WTC11 (cell line): ENCODE measurements around the gene SDF2. TPM values are rescaled to one million over a fixed set of nuclear protein-coding genes. Genes with fewer than 3 reads are reported as not detected.
A peak's percentile ranks its signal among the peaks of the same experiment; 100 is the strongest.

ENCODE experiments used
- ATAC-seq: fragments of 200-7000 bp; cut with Tn5 transposase; 2 replicates; pipeline ENCODE4 v1.10.0; 2021; ENCODE audit warnings: mild to moderate bottlenecking, moderate library complexity
- CTCF ChIA-PET: fragments of 300-600 bp; sonication (Branson Sonifier 250); formaldehyde crosslinking; loops from one replicate; lab custom pipeline; 2021; ENCODE audit warnings: antibody characterized with exemption; lab: Charles Lee
- POLR2A ChIA-PET: fragments of 350-600 bp; sonication (Branson Sonifier 250); formaldehyde crosslinking; loops from one replicate; lab custom pipeline; 2021; ENCODE audit warnings: antibody characterized with exemption; lab: Charles Lee
- DNase-seq: peaks from one replicate; pipeline ENCODE4 v3.0.0; 2021; ENCODE audit warnings: low spot score
- H3K27ac Mint-ChIP-seq: 2 replicates; pipeline ENCODE4 v1.8.0; 2021; ENCODE audit warnings: mixed read lengths
- H3K27me3 Mint-ChIP-seq: 2 replicates; pipeline ENCODE4 v1.8.0; 2021; ENCODE audit warnings: low read depth, mild to moderate bottlenecking, moderate library complexity, mixed read lengths
- H3K36me3 Mint-ChIP-seq: 2 replicates; pipeline ENCODE4 v1.8.0; 2021; ENCODE audit warnings: mixed read lengths
- H3K4me1 Mint-ChIP-seq: 2 replicates; pipeline ENCODE4 v1.8.0; 2022; ENCODE audit warnings: mixed read lengths
- H3K4me3 Mint-ChIP-seq: 2 replicates; pipeline ENCODE4 v1.8.0; 2021; ENCODE audit warnings: mild to moderate bottlenecking, moderate library complexity, mixed read lengths
- H3K9me3 Mint-ChIP-seq: 2 replicates; pipeline ENCODE4 v1.8.0; 2021; ENCODE audit warnings: mixed read lengths
- FOXP1 ChIP-seq: sonication (generic); formaldehyde crosslinking; IDR thresholded peaks from 2 replicates; pipeline ENCODE4 v1.8.0; 2022; ENCODE audit warnings: missing genetic modification reagents, mild to moderate bottlenecking, moderate library complexity, borderline replicate concordance
- GRHL2 ChIP-seq: fragments of 250-450 bp; sonication (Bioruptor Pico); IDR thresholded peaks from 2 replicates; pipeline ENCODE4 v1.8.0; 2022; ENCODE audit warnings: mild to moderate bottlenecking, moderate library complexity; ENCODE audit not compliant: insufficient replicate concordance, severe bottlenecking
- IRF2 ChIP-seq: sonication (generic); formaldehyde crosslinking; IDR thresholded peaks from 2 replicates; pipeline ENCODE4 v1.8.0; 2022; ENCODE audit warnings: low read depth, missing genetic modification reagents, borderline replicate concordance
- JAZF1 ChIP-seq: fragments of 250-450 bp; sonication (Bioruptor Pico); IDR thresholded peaks from 2 replicates; pipeline ENCODE4 v1.9.0; 2021; ENCODE audit warnings: moderate library complexity, mild to moderate bottlenecking, inconsistent platforms
- JUN ChIP-seq: sonication (generic); formaldehyde crosslinking; IDR thresholded peaks from 2 replicates; pipeline ENCODE4 v1.8.0; 2023; ENCODE audit warnings: mild to moderate bottlenecking, missing genetic modification reagents
- KAT7 ChIP-seq: sonication (generic); formaldehyde crosslinking; IDR thresholded peaks from 2 replicates; pipeline ENCODE4 v1.8.1; 2023; ENCODE audit warnings: missing genetic modification reagents, mild to moderate bottlenecking, borderline replicate concordance
- NFE2L1 ChIP-seq: sonication (generic); formaldehyde crosslinking; IDR thresholded peaks from 2 replicates; pipeline ENCODE4 v1.8.1; 2023; ENCODE audit warnings: missing genetic modification reagents
- NR2C2 ChIP-seq: sonication (generic); formaldehyde crosslinking; IDR thresholded peaks from 2 replicates; pipeline ENCODE4 v1.8.0; 2022; ENCODE audit warnings: mild to moderate bottlenecking, missing genetic modification reagents
- SMAD4 ChIP-seq: sonication (generic); formaldehyde crosslinking; IDR thresholded peaks from 2 replicates; pipeline ENCODE4 v1.8.0; 2022; ENCODE audit warnings: mild to moderate bottlenecking, missing genetic modification reagents
- TCF7 ChIP-seq: sonication (generic); formaldehyde crosslinking; IDR thresholded peaks from 2 replicates; pipeline ENCODE4 v1.8.0; 2022; ENCODE audit warnings: mild to moderate bottlenecking, low read depth, missing genetic modification reagents, moderate library complexity
- TEAD4 ChIP-seq: sonication (generic); formaldehyde crosslinking; IDR thresholded peaks from 2 replicates; pipeline ENCODE4 v1.8.0; 2022; ENCODE audit warnings: mild to moderate bottlenecking, missing genetic modification reagents
- ZBTB21 ChIP-seq: sonication (generic); formaldehyde crosslinking; IDR thresholded peaks from 2 replicates; pipeline ENCODE4 v1.8.1; 2023; ENCODE audit warnings: mild to moderate bottlenecking, missing genetic modification reagents, borderline replicate concordance
- ZNF121 ChIP-seq: sonication (generic); formaldehyde crosslinking; IDR thresholded peaks from 2 replicates; pipeline ENCODE4 v1.8.0; 2023; ENCODE audit warnings: missing genetic modification reagents
- total RNA-seq: library from RNA; stranded (reverse); gene quantifications from 3 replicates; pipeline ENCODE4 v1.2.3, GENCODE V29; 2021
- TF ChIP-seq, protein P1 (sequence below): sonication (generic); formaldehyde crosslinking; IDR thresholded peaks from 2 replicates; pipeline ENCODE4 v1.8.0; 2022; ENCODE audit warnings: mild to moderate bottlenecking, missing genetic modification reagents
- TF ChIP-seq, protein P2 (sequence below): sonication (generic); formaldehyde crosslinking; conservative IDR thresholded peaks from 2 replicates; pipeline ENCODE4 v1.8.1; 2023; ENCODE audit warnings: mild to moderate bottlenecking, low read depth, missing genetic modification reagents, moderate library complexity
- TF ChIP-seq, protein P3 (sequence below): sonication (generic); formaldehyde crosslinking; IDR thresholded peaks from 2 replicates; pipeline ENCODE4 v1.8.1; 2022; ENCODE audit warnings: mild to moderate bottlenecking, missing genetic modification reagents, moderate library complexity, borderline replicate concordance
- TF ChIP-seq, protein P4 (sequence below): sonication (generic); formaldehyde crosslinking; IDR thresholded peaks from 2 replicates; pipeline ENCODE4 v1.8.0; 2023; ENCODE audit warnings: missing genetic modification reagents, mild to moderate bottlenecking, borderline replicate concordance
- TF ChIP-seq, protein P5 (sequence below): sonication (generic); formaldehyde crosslinking; IDR thresholded peaks from 2 replicates; pipeline ENCODE4 v1.8.0; 2022; ENCODE audit warnings: mild to moderate bottlenecking, missing genetic modification reagents
- TF ChIP-seq, protein P6 (sequence below): sonication (generic); formaldehyde crosslinking; IDR thresholded peaks from 2 replicates; pipeline ENCODE4 v1.8.1; 2023; ENCODE audit warnings: mild to moderate bottlenecking, missing genetic modification reagents

The SDF2 gene
- total RNA-seq, 1 experiment from 2014 or later: 49.4 TPM

DNA sequence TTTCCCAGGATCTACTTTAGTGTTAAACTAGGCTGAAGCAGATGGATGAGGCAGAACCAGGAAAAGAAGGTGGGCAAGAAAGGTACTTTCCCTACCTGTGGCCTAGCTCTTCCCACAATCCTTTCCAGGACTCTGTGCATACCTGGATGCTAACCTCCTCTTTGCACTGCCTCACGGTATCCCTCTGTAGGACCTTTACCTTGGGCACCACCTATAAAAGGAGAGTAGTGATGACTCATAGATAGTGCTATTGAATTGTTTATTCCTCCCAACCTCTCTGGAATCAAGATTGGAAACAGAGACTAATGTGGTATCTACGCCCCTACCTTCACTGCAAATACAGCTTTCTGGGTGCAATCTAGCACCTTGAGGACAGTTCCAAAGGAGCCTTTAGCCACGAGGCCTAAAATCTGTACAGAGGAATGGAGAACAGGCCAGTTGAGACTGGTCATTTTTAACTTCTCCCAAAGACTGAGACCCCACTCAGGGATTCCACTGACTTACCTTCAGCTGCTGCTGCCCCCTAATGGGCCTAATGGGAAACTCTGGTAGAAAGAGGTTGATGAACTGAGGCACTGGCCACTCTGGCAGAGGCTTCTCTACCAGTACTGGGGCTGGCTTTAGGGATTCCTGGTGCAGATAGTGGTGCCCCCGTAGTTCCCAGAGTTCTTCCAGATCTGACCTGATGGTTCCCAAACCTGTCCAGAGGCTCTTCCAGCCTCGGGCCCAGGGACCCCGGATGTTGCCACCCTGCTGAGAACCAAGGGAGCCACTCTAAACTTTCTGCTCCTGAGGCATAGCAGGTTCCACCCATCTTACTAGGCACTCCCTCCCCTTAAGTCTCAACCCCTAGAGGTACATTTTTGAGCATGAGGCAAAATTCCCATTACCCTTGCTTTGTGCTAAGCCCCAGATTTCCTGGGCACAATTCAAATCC lies 48.5 kb downstream of the SDF2 start:
- DNase-seq: peak; percentile 62
- CTCF ChIA-PET: interaction anchor here (0.5 to 1.8 kb wide), 10 partner anchors 12 to 197 kb away, joined by 3 to 12 read pairs (median 3); partner anchors contain the start of genes BLTP2 and PIGS
- Mint-ChIP-seq H3K27ac (no peak overlapping the region), H3K4me3 (no peak overlapping the region), H3K9me3 (no peaks in the 10 kb centered on the region), H3K4me1 (no peaks in the 10 kb centered on the region), H3K27me3 (no peaks in the 10 kb centered on the region), H3K36me3 (peaks cover 70% of the 10 kb centered on the region)
- TF ChIP-seq KAT7 (CRISPR knock-in tag) (no peak), TEAD4 (CRISPR knock-in tag) (no peak), NFE2L1 (CRISPR knock-in tag) (no peak), ZBTB21 (CRISPR knock-in tag) (no peak), ZNF121 (CRISPR knock-in tag) (no peak), JUN (CRISPR knock-in tag) (no peak), FOXP1 (CRISPR knock-in tag) (no peak), GRHL2 (no peak)
- TF ChIP-seq, protein P1, sequence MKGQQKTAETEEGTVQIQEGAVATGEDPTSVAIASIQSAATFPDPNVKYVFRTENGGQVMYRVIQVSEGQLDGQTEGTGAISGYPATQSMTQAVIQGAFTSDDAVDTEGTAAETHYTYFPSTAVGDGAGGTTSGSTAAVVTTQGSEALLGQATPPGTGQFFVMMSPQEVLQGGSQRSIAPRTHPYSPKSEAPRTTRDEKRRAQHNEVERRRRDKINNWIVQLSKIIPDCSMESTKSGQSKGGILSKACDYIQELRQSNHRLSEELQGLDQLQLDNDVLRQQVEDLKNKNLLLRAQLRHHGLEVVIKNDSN: no peak
- POLR2A ChIA-PET: interaction anchor here (1.0 kb wide), 1 partner anchor 98 kb away, joined by 3 read pairs; no protein-coding TSS in a partner anchor
- ATAC-seq: peak; percentile 89

DNA sequence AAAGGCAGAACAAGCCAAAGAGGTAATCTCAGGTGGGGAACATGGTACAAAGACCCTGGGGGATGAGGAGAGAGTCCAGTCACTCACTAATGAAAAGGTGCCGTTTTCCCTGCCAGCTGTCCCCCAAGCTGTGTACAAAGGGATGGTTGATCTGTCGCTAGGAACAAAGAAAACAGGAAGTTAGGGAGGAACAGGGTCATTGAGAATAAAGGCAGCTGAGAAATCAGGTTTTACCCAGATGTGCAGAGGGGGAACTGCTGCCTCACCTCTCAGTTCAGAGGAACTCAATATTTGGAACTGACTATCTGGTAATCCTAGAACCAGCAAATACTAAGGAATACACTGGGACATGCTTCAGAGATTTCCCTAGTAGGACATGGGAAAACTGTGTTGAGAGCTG lies 49.2 kb downstream of the SDF2 start:
- no peak overlapping the region for H3K4me3 Mint-ChIP-seq
- no peak for DNase-seq
- H3K27ac Mint-ChIP-seq: no peak overlapping the region; the same call in none of the 2 replicates
- H3K36me3 Mint-ChIP-seq: peaks cover 66% of the 10 kb centered on the region
- H3K4me1 Mint-ChIP-seq: no peaks in the 10 kb centered on the region
- CTCF ChIA-PET: interaction anchor here (0.9 to 1.8 kb wide), 7 partner anchors 11 to 196 kb away, joined by 3 to 12 read pairs (median 3); partner anchors contain the start of genes BLTP2 and PIGS
- no peaks in the 10 kb centered on the region for H3K27me3 Mint-ChIP-seq
- H3K9me3 Mint-ChIP-seq: no peaks in the 10 kb centered on the region
- POLR2A ChIA-PET: no interaction called here
- ATAC-seq: no peak
- TF ChIP-seq, protein P2, sequence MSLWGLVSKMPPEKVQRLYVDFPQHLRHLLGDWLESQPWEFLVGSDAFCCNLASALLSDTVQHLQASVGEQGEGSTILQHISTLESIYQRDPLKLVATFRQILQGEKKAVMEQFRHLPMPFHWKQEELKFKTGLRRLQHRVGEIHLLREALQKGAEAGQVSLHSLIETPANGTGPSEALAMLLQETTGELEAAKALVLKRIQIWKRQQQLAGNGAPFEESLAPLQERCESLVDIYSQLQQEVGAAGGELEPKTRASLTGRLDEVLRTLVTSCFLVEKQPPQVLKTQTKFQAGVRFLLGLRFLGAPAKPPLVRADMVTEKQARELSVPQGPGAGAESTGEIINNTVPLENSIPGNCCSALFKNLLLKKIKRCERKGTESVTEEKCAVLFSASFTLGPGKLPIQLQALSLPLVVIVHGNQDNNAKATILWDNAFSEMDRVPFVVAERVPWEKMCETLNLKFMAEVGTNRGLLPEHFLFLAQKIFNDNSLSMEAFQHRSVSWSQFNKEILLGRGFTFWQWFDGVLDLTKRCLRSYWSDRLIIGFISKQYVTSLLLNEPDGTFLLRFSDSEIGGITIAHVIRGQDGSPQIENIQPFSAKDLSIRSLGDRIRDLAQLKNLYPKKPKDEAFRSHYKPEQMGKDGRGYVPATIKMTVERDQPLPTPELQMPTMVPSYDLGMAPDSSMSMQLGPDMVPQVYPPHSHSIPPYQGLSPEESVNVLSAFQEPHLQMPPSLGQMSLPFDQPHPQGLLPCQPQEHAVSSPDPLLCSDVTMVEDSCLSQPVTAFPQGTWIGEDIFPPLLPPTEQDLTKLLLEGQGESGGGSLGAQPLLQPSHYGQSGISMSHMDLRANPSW (CRISPR knock-in tag): no peak
- TF ChIP-seq, protein P3, sequence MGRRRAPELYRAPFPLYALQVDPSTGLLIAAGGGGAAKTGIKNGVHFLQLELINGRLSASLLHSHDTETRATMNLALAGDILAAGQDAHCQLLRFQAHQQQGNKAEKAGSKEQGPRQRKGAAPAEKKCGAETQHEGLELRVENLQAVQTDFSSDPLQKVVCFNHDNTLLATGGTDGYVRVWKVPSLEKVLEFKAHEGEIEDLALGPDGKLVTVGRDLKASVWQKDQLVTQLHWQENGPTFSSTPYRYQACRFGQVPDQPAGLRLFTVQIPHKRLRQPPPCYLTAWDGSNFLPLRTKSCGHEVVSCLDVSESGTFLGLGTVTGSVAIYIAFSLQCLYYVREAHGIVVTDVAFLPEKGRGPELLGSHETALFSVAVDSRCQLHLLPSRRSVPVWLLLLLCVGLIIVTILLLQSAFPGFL (CRISPR knock-in tag): no peak
- TF ChIP-seq GRHL2 (no peak), SMAD4 (CRISPR knock-in tag) (no peak), IRF2 (CRISPR knock-in tag) (no peak), NR2C2 (CRISPR knock-in tag) (no peak), TCF7 (no peak), JAZF1 (CRISPR knock-in tag) (no peak)
- TF ChIP-seq, protein P4, sequence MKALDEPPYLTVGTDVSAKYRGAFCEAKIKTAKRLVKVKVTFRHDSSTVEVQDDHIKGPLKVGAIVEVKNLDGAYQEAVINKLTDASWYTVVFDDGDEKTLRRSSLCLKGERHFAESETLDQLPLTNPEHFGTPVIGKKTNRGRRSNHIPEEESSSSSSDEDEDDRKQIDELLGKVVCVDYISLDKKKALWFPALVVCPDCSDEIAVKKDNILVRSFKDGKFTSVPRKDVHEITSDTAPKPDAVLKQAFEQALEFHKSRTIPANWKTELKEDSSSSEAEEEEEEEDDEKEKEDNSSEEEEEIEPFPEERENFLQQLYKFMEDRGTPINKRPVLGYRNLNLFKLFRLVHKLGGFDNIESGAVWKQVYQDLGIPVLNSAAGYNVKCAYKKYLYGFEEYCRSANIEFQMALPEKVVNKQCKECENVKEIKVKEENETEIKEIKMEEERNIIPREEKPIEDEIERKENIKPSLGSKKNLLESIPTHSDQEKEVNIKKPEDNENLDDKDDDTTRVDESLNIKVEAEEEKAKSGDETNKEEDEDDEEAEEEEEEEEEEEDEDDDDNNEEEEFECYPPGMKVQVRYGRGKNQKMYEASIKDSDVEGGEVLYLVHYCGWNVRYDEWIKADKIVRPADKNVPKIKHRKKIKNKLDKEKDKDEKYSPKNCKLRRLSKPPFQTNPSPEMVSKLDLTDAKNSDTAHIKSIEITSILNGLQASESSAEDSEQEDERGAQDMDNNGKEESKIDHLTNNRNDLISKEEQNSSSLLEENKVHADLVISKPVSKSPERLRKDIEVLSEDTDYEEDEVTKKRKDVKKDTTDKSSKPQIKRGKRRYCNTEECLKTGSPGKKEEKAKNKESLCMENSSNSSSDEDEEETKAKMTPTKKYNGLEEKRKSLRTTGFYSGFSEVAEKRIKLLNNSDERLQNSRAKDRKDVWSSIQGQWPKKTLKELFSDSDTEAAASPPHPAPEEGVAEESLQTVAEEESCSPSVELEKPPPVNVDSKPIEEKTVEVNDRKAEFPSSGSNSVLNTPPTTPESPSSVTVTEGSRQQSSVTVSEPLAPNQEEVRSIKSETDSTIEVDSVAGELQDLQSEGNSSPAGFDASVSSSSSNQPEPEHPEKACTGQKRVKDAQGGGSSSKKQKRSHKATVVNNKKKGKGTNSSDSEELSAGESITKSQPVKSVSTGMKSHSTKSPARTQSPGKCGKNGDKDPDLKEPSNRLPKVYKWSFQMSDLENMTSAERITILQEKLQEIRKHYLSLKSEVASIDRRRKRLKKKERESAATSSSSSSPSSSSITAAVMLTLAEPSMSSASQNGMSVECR (CRISPR knock-in tag): no peak
- TF ChIP-seq, protein P5, sequence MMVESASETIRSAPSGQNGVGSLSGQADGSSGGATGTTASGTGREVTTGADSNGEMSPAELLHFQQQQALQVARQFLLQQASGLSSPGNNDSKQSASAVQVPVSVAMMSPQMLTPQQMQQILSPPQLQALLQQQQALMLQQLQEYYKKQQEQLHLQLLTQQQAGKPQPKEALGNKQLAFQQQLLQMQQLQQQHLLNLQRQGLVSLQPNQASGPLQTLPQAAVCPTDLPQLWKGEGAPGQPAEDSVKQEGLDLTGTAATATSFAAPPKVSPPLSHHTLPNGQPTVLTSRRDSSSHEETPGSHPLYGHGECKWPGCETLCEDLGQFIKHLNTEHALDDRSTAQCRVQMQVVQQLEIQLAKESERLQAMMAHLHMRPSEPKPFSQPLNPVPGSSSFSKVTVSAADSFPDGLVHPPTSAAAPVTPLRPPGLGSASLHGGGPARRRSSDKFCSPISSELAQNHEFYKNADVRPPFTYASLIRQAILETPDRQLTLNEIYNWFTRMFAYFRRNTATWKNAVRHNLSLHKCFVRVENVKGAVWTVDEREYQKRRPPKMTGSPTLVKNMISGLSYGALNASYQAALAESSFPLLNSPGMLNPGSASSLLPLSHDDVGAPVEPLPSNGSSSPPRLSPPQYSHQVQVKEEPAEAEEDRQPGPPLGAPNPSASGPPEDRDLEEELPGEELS: no peak
- TF ChIP-seq, protein P6, sequence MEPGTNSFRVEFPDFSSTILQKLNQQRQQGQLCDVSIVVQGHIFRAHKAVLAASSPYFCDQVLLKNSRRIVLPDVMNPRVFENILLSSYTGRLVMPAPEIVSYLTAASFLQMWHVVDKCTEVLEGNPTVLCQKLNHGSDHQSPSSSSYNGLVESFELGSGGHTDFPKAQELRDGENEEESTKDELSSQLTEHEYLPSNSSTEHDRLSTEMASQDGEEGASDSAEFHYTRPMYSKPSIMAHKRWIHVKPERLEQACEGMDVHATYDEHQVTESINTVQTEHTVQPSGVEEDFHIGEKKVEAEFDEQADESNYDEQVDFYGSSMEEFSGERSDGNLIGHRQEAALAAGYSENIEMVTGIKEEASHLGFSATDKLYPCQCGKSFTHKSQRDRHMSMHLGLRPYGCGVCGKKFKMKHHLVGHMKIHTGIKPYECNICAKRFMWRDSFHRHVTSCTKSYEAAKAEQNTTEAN (CRISPR knock-in tag): no peak
